ENCODE results near the gene TCF7L2.

GRCh38 chr10:112926906-112927688 lies 22.9 kb upstream of the TCF7L2 start:
- TF ChIP-seq, protein P1, sequence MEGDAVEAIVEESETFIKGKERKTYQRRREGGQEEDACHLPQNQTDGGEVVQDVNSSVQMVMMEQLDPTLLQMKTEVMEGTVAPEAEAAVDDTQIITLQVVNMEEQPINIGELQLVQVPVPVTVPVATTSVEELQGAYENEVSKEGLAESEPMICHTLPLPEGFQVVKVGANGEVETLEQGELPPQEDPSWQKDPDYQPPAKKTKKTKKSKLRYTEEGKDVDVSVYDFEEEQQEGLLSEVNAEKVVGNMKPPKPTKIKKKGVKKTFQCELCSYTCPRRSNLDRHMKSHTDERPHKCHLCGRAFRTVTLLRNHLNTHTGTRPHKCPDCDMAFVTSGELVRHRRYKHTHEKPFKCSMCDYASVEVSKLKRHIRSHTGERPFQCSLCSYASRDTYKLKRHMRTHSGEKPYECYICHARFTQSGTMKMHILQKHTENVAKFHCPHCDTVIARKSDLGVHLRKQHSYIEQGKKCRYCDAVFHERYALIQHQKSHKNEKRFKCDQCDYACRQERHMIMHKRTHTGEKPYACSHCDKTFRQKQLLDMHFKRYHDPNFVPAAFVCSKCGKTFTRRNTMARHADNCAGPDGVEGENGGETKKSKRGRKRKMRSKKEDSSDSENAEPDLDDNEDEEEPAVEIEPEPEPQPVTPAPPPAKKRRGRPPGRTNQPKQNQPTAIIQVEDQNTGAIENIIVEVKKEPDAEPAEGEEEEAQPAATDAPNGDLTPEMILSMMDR (IDR thresholded peaks at IDR 0.05): no peak
- no peak for TF ChIP-seq POLR2A (IDR thresholded peaks at IDR 0.05)

Data from tibial nerve (tissue), 3 donors.